Endothelial cell of umbilical vein (primary cell): ENCODE data around the gene TRAPPC8. TPM values are rescaled to one million over a fixed set of nuclear protein-coding genes. Genes with fewer than 3 reads are reported as not detected.

Experiments
- BruUV-seq: library from RNA; stranded (reverse); fragments of 400-500 nt; replicated peaks from 2 replicates; lab custom pipeline; 2021; lab: Mats Ljungman, UMichigan
- CTCF ChIA-PET: fragments of 300-600, 350-600 bp; sonication (Branson Sonifier 250); formaldehyde crosslinking; loops from one replicate; lab custom pipeline; 2021; ENCODE audit warnings: antibody characterized with exemption, inconsistent platforms; lab: Charles Lee
- POLR2A ChIA-PET: fragments of 300-600, 350-600 bp; sonication (Branson Sonifier 250); formaldehyde crosslinking; loops from one replicate; lab custom pipeline; 2021; ENCODE audit warnings: antibody characterized with exemption, inconsistent platforms; lab: Charles Lee
- DNase-seq: peaks from one replicate; pipeline ENCODE4 v3.0.0-alpha.2; 2011; ENCODE audit warnings: low read depth, low spot score
- FAIRE-seq: peaks from 2 replicates; lab custom pipeline; 2011; peaks lifted over from hg19 to GRCh38; lab: Jason Lieb, UNC
- H2AFZ ChIP-seq: 2 replicates; pipeline ENCODE4 v1.6.0; 2012; ENCODE audit warnings: low read depth, low read length, control low read depth, inconsistent platforms
- H3K27ac ChIP-seq: 2 replicates; pipeline ENCODE4 v1.5.1; 2011; ENCODE audit warnings: low read depth, mild to moderate bottlenecking, control low read depth, low read length, moderate library complexity; ENCODE audit not compliant: insufficient read depth
- H3K27me3 ChIP-seq, 2 experiments: 2 replicates each; pipeline versions ENCODE4 v1.6.0 to v1.6.1; 2011; ENCODE audit warnings: low read length in 2 of 2, mixed read lengths in 1 of 2; ENCODE audit not compliant: control insufficient read depth in 2 of 2, insufficient read depth in 2 of 2
- H3K36me3 ChIP-seq, 2 experiments: 2 replicates in 1 of 2; 3 replicates in 1 of 2; pipeline ENCODE4 v1.5.1; 2011; ENCODE audit warnings: low read length in 2 of 2, mild to moderate bottlenecking in 1 of 2, moderate library complexity in 1 of 2; ENCODE audit not compliant: control insufficient read depth in 2 of 2, insufficient read depth in 2 of 2; ENCODE audit errors: extremely low read depth in 1 of 2
- H3K4me1 ChIP-seq: 3 replicates; pipeline ENCODE4 v1.5.1; 2011; ENCODE audit warnings: mild to moderate bottlenecking, low read length; ENCODE audit not compliant: control insufficient read depth, insufficient read depth; ENCODE audit errors: extremely low read depth
- H3K4me2 ChIP-seq: 2 replicates; pipeline ENCODE4 v1.6.1; 2011; ENCODE audit warnings: low read length, control low read depth, mixed read lengths; ENCODE audit not compliant: insufficient read depth
- H3K4me3 ChIP-seq, 3 experiments: fragments of 200-600 bp in 1 of 3; sonication (generic), shearing (Covaris generic) in 1 of 3; replicated peaks in 1 of 3; 2 replicates each; pipeline ENCODE4 v1.5.1; 2011 to 2016; ENCODE audit warnings: control low read depth in 3 of 3, low read length in 3 of 3, mild to moderate bottlenecking in 2 of 3, inconsistent platforms in 1 of 3, low read depth in 1 of 3, moderate library complexity in 1 of 3; ENCODE audit not compliant: insufficient read depth in 1 of 3
- H3K79me2 ChIP-seq: 2 replicates; pipeline ENCODE4 v1.6.0; 2012; ENCODE audit warnings: low read length, inconsistent platforms; ENCODE audit not compliant: control insufficient read depth, insufficient read depth
- H3K9ac ChIP-seq: replicated peaks from 2 replicates; pipeline ENCODE3; 2011; ENCODE audit warnings: low read length, control low read depth; ENCODE audit not compliant: insufficient read depth; ENCODE audit errors: extremely low read depth
- H3K9me1 ChIP-seq: replicated peaks from 3 replicates; pipeline ENCODE4 v1.6.0; 2011; ENCODE audit warnings: mild to moderate bottlenecking, low read length; ENCODE audit not compliant: control insufficient read depth, insufficient read depth; ENCODE audit errors: extremely low read depth
- H3K9me3 ChIP-seq: replicated peaks from 2 replicates; pipeline ENCODE4 v1.5.1; 2012; ENCODE audit warnings: low read length, inconsistent platforms; ENCODE audit not compliant: control insufficient read depth, insufficient read depth
- H4K20me1 ChIP-seq: replicated peaks from 2 replicates; pipeline ENCODE3; 2011; ENCODE audit warnings: mild to moderate bottlenecking, low read length; ENCODE audit not compliant: control insufficient read depth, insufficient read depth; ENCODE audit errors: extremely low read depth
- EZH2 ChIP-seq: IDR thresholded peaks from 2 replicates; pipeline ENCODE4 v1.6.1; 2012; ENCODE audit warnings: borderline replicate concordance, low read depth, mild to moderate bottlenecking, moderate library complexity, low read length, inconsistent platforms; ENCODE audit not compliant: severe bottlenecking
- POLR2A ChIP-seq: IDR thresholded peaks from 2 replicates; pipeline ENCODE4 v1.6.1; 2012; ENCODE audit warnings: low read depth, mild to moderate bottlenecking, control low read depth, low read length
- dilution Hi-C: fragments of 300-500 bp; cut with MboI; formaldehyde crosslinking; loops from one replicate; pipeline ENCODE4 v1.15.0; 2019; ENCODE audit warnings: low sequenced_read_pairs; ENCODE audit not compliant: extremely low pct_ligation_motif_present
- intact Hi-C: fragments of 100-400 bp; cut with micrococcal nuclease; formaldehyde crosslinking; loops from one replicate; pipeline ENCODE4 v1.10.0; 2022
- polyA plus RNA-seq, 4 experiments: library from polyadenylated mRNA; depleted of rRNA in 3 of 4; stranded (reverse) in 3 of 4; unstranded in 1 of 4; fragments of >200 nt; gene quantifications; 2 replicates each; pipeline versions ENCODE4 v1.2.1 to v1.2.3, GENCODE V29; 2011 to 2012; ENCODE audit warnings: missing spikeins in 1 of 4
- total RNA-seq: library from RNA; stranded (reverse); gene quantifications from 2 replicates; pipeline ENCODE4 v1.2.3, GENCODE V29; 2021

TRAPPC8 gene
- total and polyA plus RNA-seq, 2 donors (not counting 3 experiments of a cell fraction or from before 2014, with no cell fraction given) = 25.0 to 30.1 TPM

- Histone ChIP-seq H3K4me1 (peaks cover 15% of the 10 kb centered on the region), H3K4me2 (peak overlapping the region; percentile 20), H4K20me1 (no peaks in the 10 kb centered on the region), H3K9ac (no peak overlapping the region), H3K79me2 (no peaks in the 10 kb centered on the region), H2AFZ (no peak overlapping the region), H3K9me3 (no peaks in the 10 kb centered on the region), H3K4me3 (no peak overlapping the region), H3K27ac (peak overlapping the region; percentile 12), H3K27me3 (no peaks in the 10 kb centered on the region), H3K36me3 (peaks cover 0 to 9% of the 10 kb centered on the region in 2 experiments), H3K9me1 (no peaks in the 10 kb centered on the region)
- DNase-seq = peak; percentile 65
- peak; percentile 84 for FAIRE-seq
- no TSS peak for BruUV-seq
- ChIA-PET POLR2A (no interaction called here), CTCF (interaction anchor here (1.2 kb wide), 1 partner anchor 86 kb away, joined by 3 read pairs; the partner anchor contains the start of gene TRAPPC8)
- intact Hi-C loops = loop anchor here (2.0 kb wide), 1 partner anchor 85 kb away; the partner anchor contains the start of gene TRAPPC8
- dilution Hi-C loops = no loop called here
- no peak for TF ChIP-seq EZH2
Measured at GRCh38 chr18:31857526-31858106, 85.3 kb downstream of the TRAPPC8 start.

GRCh38 chr18:31850844-31851243 lies 92.1 kb downstream of the TRAPPC8 start:
- H3K79me2 ChIP-seq = no peaks in the 10 kb centered on the region
- TF ChIP-seq POLR2A (no peak), EZH2 (no peak)
- H3K4me3 ChIP-seq = no peak overlapping the region
- H3K9me1 ChIP-seq = no peaks in the 10 kb centered on the region
- H3K4me2 ChIP-seq = no peak overlapping the region
- ChIA-PET CTCF (interaction anchor here (1.4 kb wide), 1 partner anchor 10 kb away, joined by 5 read pairs; no protein-coding TSS in a partner anchor), POLR2A (no interaction called here)
- no peaks in the 10 kb centered on the region for H3K4me1 ChIP-seq
- no peak overlapping the region for H3K9ac ChIP-seq
- no peak overlapping the region for H2AFZ ChIP-seq
- no TSS peak for BruUV-seq
- peaks cover 6 to 9% of the 10 kb centered on the region in 2 experiments for H3K36me3 ChIP-seq
- no peaks in the 10 kb centered on the region for H4K20me1 ChIP-seq
- no peak for DNase-seq
- intact Hi-C loops = no loop called here
- no peaks in the 10 kb centered on the region for H3K27me3 ChIP-seq
- H3K27ac ChIP-seq = no peak overlapping the region
- FAIRE-seq = no peak
- dilution Hi-C loops = no loop called here
- no peaks in the 10 kb centered on the region for H3K9me3 ChIP-seq
